ENCODE results near the gene METTL16. TPM values are rescaled to one million over a fixed set of nuclear protein-coding genes. Genes with fewer than 3 reads are reported as not detected.

The METTL16 gene
- total RNA-seq, 2 experiments from 2014 or later, result 55.7 to 58.0 TPM

- peaks cover 36% of the 10 kb centered on the region for H3K36me3 Mint-ChIP-seq (ENCODE audit: low read depth)
- Histone ChIP-seq H3K36me3 (ENCODE audit: insufficient read depth, low read length) (peaks cover 41% of the 10 kb centered on the region), H3K4me3 (ENCODE audit: low read length) (no peak overlapping the region), H3K4me1 (ENCODE audit: insufficient read depth, low read length) (peaks cover 24% of the 10 kb centered on the region), H3K9me3 (ENCODE audit: control insufficient read depth in 1 of 2, insufficient read depth in 1 of 2, low read length in 2 of 2) (no peaks in the 10 kb centered on the region), H3K27me3 (ENCODE audit: control insufficient read depth in 1 of 2, insufficient read depth in 2 of 2, low read length in 2 of 2) (no peaks in the 10 kb centered on the region), H3K27ac (ENCODE audit: low read depth in 1 of 2, low read length in 2 of 2) (no peak overlapping the region)
- DNase-seq (no peak), ATAC-seq (ENCODE audit: poor library complexity) (no peak)
- no peaks in the 10 kb centered on the region for H3K27me3 Mint-ChIP-seq
- CTCF ChIA-PET, result interaction anchor here (1.4 kb wide), 1 partner anchor 31 kb away, joined by 4 read pairs; no protein-coding TSS in a partner anchor
- no peak for TF ChIP-seq CTCF (IDR thresholded peaks at IDR 0.05)
- no peak overlapping the region for H3K27ac Mint-ChIP-seq
- intact Hi-C loops (cut with DNase I, micrococcal nuclease), result loop anchor here (10.0 kb wide), 2 partner anchors 289 to 299 kb away; no protein-coding TSS in a partner anchor
- POLR2A ChIA-PET, result interaction anchor here (0.6 to 1.0 kb wide), 2 partner anchors 15 to 106 kb away, joined by 3 to 4 read pairs; partner anchors contain the start of gene MNT
- H3K4me1 Mint-ChIP-seq (ENCODE audit: low read depth), result peaks cover 30% of the 10 kb centered on the region
- no peaks in the 10 kb centered on the region for H3K9me3 Mint-ChIP-seq
- no peak overlapping the region for H3K4me3 Mint-ChIP-seq
Measured at GRCh38 chr17:2385240-2386210, 126.2 kb downstream of the METTL16 start.

GRCh38 chr17:2384439-2385127, 127.1 kb downstream of the METTL16 start:
- Histone ChIP-seq H3K36me3 (ENCODE audit: insufficient read depth, low read length) (peaks cover 45% of the 10 kb centered on the region), H3K4me3 (ENCODE audit: low read length) (no peak overlapping the region), H3K27me3 (ENCODE audit: control insufficient read depth in 1 of 2, insufficient read depth in 2 of 2, low read length in 2 of 2) (no peaks in the 10 kb centered on the region), H3K9me3 (ENCODE audit: control insufficient read depth in 1 of 2, insufficient read depth in 1 of 2, low read length in 2 of 2) (no peaks in the 10 kb centered on the region), H3K27ac (ENCODE audit: low read depth in 1 of 2, low read length in 2 of 2) (no peak overlapping the region), H3K4me1 (ENCODE audit: insufficient read depth, low read length) (peaks cover 17% of the 10 kb centered on the region)
- Mint-ChIP-seq H3K4me1 (ENCODE audit: low read depth) (peaks cover 21% of the 10 kb centered on the region), H3K36me3 (ENCODE audit: low read depth) (peaks cover 31% of the 10 kb centered on the region), H3K9me3 (no peaks in the 10 kb centered on the region), H3K4me3 (no peak overlapping the region), H3K27me3 (no peaks in the 10 kb centered on the region), H3K27ac (peak overlapping the region; percentile 51)
- ChIA-PET CTCF (interaction anchor here (1.0 to 4.3 kb wide), 2 partner anchors 31 kb away, joined by 3 to 204 read pairs; no protein-coding TSS in a partner anchor), POLR2A (interaction anchor here (3.0 to 4.5 kb wide), 2 partner anchors 8 to 17 kb away, joined by 24 to 69 read pairs; partner anchors contain the start of gene MNT)
- no peak for DNase-seq
- no peak for TF ChIP-seq CTCF (IDR thresholded peaks at IDR 0.05)
- no peak for ATAC-seq (ENCODE audit: poor library complexity)
- intact Hi-C loops (cut with DNase I, micrococcal nuclease), result loop anchor here (10.0 kb wide), 2 partner anchors 290 to 300 kb away; no protein-coding TSS in a partner anchor

- intact Hi-C loops (cut with DNase I, micrococcal nuclease), result loop anchor here (10.0 kb wide), 2 partner anchors 291 to 301 kb away; no protein-coding TSS in a partner anchor
- DNase-seq (no peak), ATAC-seq (ENCODE audit: poor library complexity) (no peak)
- ChIA-PET CTCF (interaction anchor here (1.0 to 4.3 kb wide), 5 partner anchors 9 to 32 kb away, joined by 3 to 204 read pairs (median 25); partner anchors contain the start of gene MNT), POLR2A (interaction anchor here (3.0 to 4.5 kb wide), 3 partner anchors 9 to 32 kb away, joined by 24 to 69 read pairs (median 56); partner anchors contain the start of gene MNT)
- Histone ChIP-seq H3K27me3 (ENCODE audit: control insufficient read depth in 1 of 2, insufficient read depth in 2 of 2, low read length in 2 of 2) (no peaks in the 10 kb centered on the region), H3K4me3 (ENCODE audit: low read length) (no peak overlapping the region), H3K27ac (ENCODE audit: low read depth in 1 of 2, low read length in 2 of 2) (no peak overlapping the region), H3K4me1 (ENCODE audit: insufficient read depth, low read length) (peaks cover 12% of the 10 kb centered on the region), H3K9me3 (ENCODE audit: control insufficient read depth in 1 of 2, insufficient read depth in 1 of 2, low read length in 2 of 2) (no peaks in the 10 kb centered on the region), H3K36me3 (ENCODE audit: insufficient read depth, low read length) (peaks cover 52% of the 10 kb centered on the region)
- Mint-ChIP-seq H3K4me1 (ENCODE audit: low read depth) (peaks cover 15% of the 10 kb centered on the region), H3K27me3 (no peaks in the 10 kb centered on the region), H3K36me3 (ENCODE audit: low read depth) (peaks cover 27% of the 10 kb centered on the region), H3K4me3 (no peak overlapping the region), H3K9me3 (no peaks in the 10 kb centered on the region), H3K27ac (peak overlapping the region; percentile 51)
- TF ChIP-seq CTCF (IDR thresholded peaks at IDR 0.05), result no peak
Measured at GRCh38 chr17:2383628-2384167, 128.0 kb downstream of the METTL16 start.
